ENCODE results near the gene NRDE2.

DNA sequence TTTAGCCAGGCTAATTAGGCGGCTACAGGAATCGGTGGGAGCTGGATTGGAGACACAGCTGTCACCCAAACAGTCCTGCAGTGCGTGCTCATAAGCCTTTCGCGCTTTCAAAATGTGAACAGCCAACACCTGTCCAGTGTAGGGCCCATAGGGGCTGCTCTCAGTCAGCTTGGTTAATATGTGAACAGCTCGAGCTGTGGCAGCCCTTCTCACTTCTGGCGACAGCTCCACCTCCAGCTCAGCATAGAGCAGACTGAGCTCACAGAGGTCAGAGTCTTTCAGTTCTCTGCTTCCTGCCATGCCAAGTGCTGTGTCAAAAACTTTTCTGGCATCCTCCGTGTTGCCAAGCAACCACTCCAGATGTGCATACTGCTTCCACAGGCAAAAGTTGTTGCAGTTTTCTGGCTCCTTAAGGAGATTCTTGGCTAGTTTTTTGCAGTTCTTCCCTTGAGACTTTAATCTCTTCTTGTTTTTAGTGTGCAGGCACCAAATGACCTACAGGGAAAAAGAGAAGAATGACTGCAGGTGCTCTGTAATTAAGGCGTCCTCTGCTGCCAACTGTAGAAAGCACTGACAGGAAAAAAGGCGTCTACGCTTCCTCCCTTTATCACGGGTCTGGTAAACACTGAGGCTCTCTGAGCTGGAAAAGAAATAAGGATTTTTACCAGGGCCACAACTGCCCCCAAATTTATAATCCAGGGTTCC, 42.9 kb downstream of the NRDE2 start:
- no peak for TF ChIP-seq POLR2A (IDR thresholded peaks at IDR 0.05; ENCODE audit: borderline replicate concordance, extremely low read depth, insufficient read depth, insufficient read length)
- TF ChIP-seq, protein P1, sequence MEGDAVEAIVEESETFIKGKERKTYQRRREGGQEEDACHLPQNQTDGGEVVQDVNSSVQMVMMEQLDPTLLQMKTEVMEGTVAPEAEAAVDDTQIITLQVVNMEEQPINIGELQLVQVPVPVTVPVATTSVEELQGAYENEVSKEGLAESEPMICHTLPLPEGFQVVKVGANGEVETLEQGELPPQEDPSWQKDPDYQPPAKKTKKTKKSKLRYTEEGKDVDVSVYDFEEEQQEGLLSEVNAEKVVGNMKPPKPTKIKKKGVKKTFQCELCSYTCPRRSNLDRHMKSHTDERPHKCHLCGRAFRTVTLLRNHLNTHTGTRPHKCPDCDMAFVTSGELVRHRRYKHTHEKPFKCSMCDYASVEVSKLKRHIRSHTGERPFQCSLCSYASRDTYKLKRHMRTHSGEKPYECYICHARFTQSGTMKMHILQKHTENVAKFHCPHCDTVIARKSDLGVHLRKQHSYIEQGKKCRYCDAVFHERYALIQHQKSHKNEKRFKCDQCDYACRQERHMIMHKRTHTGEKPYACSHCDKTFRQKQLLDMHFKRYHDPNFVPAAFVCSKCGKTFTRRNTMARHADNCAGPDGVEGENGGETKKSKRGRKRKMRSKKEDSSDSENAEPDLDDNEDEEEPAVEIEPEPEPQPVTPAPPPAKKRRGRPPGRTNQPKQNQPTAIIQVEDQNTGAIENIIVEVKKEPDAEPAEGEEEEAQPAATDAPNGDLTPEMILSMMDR (IDR thresholded peaks at IDR 0.05 in 2 of 3, conservative IDR thresholded peaks at IDR 0.05 in 1 of 3; ENCODE audit: borderline replicate concordance in 1 of 3, insufficient read depth in 1 of 3, low read depth in 2 of 3, low read length in 2 of 3) = no peak
- no peak for TF ChIP-seq ZFX (IDR thresholded peaks at IDR 0.05)
- no peak for TF ChIP-seq EGR1 (IDR thresholded peaks at IDR 0.05; ENCODE audit: low read depth)
- TF ChIP-seq POLR2AphosphoS5 (IDR thresholded peaks at IDR 0.05; ENCODE audit: low read depth, low read length) = no peak
- TF ChIP-seq TCF7L2 (IDR thresholded peaks at IDR 0.05; ENCODE audit: borderline replicate concordance, extremely low read depth, insufficient read depth, insufficient read length) = no peak
- TF ChIP-seq EZH2 (IDR thresholded peaks at IDR 0.05) = no peak
- TF ChIP-seq RAD21 (IDR thresholded peaks at IDR 0.05; ENCODE audit: low read depth) = no peak
- TF ChIP-seq, protein P2, sequence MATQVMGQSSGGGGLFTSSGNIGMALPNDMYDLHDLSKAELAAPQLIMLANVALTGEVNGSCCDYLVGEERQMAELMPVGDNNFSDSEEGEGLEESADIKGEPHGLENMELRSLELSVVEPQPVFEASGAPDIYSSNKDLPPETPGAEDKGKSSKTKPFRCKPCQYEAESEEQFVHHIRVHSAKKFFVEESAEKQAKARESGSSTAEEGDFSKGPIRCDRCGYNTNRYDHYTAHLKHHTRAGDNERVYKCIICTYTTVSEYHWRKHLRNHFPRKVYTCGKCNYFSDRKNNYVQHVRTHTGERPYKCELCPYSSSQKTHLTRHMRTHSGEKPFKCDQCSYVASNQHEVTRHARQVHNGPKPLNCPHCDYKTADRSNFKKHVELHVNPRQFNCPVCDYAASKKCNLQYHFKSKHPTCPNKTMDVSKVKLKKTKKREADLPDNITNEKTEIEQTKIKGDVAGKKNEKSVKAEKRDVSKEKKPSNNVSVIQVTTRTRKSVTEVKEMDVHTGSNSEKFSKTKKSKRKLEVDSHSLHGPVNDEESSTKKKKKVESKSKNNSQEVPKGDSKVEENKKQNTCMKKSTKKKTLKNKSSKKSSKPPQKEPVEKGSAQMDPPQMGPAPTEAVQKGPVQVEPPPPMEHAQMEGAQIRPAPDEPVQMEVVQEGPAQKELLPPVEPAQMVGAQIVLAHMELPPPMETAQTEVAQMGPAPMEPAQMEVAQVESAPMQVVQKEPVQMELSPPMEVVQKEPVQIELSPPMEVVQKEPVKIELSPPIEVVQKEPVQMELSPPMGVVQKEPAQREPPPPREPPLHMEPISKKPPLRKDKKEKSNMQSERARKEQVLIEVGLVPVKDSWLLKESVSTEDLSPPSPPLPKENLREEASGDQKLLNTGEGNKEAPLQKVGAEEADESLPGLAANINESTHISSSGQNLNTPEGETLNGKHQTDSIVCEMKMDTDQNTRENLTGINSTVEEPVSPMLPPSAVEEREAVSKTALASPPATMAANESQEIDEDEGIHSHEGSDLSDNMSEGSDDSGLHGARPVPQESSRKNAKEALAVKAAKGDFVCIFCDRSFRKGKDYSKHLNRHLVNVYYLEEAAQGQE (IDR thresholded peaks at IDR 0.05; ENCODE audit: low read depth) = no peak
- no peak for TF ChIP-seq SIN3A (IDR thresholded peaks at IDR 0.05; ENCODE audit: low read depth)
- TF ChIP-seq EZH2phosphoT487 (IDR thresholded peaks at IDR 0.05; ENCODE audit: borderline replicate concordance) = no peak
- TF ChIP-seq SRF (IDR thresholded peaks at IDR 0.05; ENCODE audit: low read depth) = no peak
